Hepatocyte (in vitro differentiated cells): Measurements from ENCODE around the gene CLIC4. TPM values are rescaled to one million over a fixed set of nuclear protein-coding genes. Genes with fewer than 3 reads are reported as not detected.

Experiments
- DNase-seq: peaks from one replicate; pipeline ENCODE4 v3.0.0-alpha.2; 2016; ENCODE audit warnings: low spot score
- H2AFZ ChIP-seq: fragments of 200-600 bp; sonication (generic); 2 replicates; pipeline ENCODE4 v1.6.0; 2016; ENCODE audit warnings: antibody characterized with exemption, mild to moderate bottlenecking
- H3K27ac ChIP-seq: fragments of 200-600 bp; sonication (generic); 2 replicates; pipeline ENCODE4 v1.5.1; 2016; ENCODE audit warnings: mild to moderate bottlenecking
- H3K27me3 ChIP-seq: fragments of 200-600 bp; sonication (generic); 2 replicates; pipeline ENCODE4 v1.6.1; 2016
- H3K36me3 ChIP-seq: fragments of 200-600 bp; sonication (generic); replicated peaks from 2 replicates; pipeline ENCODE4 v1.5.1; 2016; ENCODE audit warnings: low read depth; ENCODE audit not compliant: insufficient read depth
- H3K4me1 ChIP-seq: fragments of 200-600 bp; sonication (generic); 2 replicates; pipeline ENCODE4 v1.5.1; 2016; ENCODE audit warnings: mild to moderate bottlenecking, moderate library complexity; ENCODE audit not compliant: insufficient read depth
- H3K4me2 ChIP-seq: fragments of 200-600 bp; sonication (generic); 2 replicates; pipeline ENCODE4 v1.6.0; 2016
- H3K4me3 ChIP-seq: fragments of 200-600 bp; sonication (generic); 2 replicates; pipeline ENCODE4 v1.5.1; 2016; ENCODE audit warnings: mild to moderate bottlenecking
- H3K79me2 ChIP-seq: fragments of 200-600 bp; sonication (generic); 2 replicates; pipeline ENCODE4 v1.6.0; 2017; ENCODE audit warnings: mild to moderate bottlenecking
- H3K9me2 ChIP-seq: fragments of 200-600 bp; sonication (generic); replicated peaks from 2 replicates; pipeline ENCODE4 v1.6.0; 2017; ENCODE audit warnings: mild to moderate bottlenecking; ENCODE audit not compliant: insufficient read depth
- H3K9me3 ChIP-seq: fragments of 200-600 bp; sonication (generic); 2 replicates; pipeline ENCODE4 v1.5.1; 2016; ENCODE audit warnings: low read depth, mild to moderate bottlenecking
- H4K20me1 ChIP-seq: fragments of 200-600 bp; sonication (generic); 2 replicates; pipeline ENCODE4 v1.6.0; 2016; ENCODE audit warnings: mild to moderate bottlenecking; ENCODE audit not compliant: insufficient read depth, poor library complexity, severe bottlenecking
- EZH2 ChIP-seq: fragments of 200-600 bp; sonication (generic); IDR thresholded peaks from 2 replicates; pipeline ENCODE4 v1.6.1; 2016; ENCODE audit warnings: antibody characterized with exemption, mild to moderate bottlenecking, borderline replicate concordance
- EZH2phosphoT487 ChIP-seq: fragments of 200-600 bp; sonication (generic); IDR thresholded peaks from one replicate; pipeline ENCODE4 v1.6.1; 2018; ENCODE audit warnings: antibody characterized with exemption, mild to moderate bottlenecking, low read depth, moderate library complexity; ENCODE audit not compliant: unreplicated experiment, severe bottlenecking
- WGBS: methylation state at CpG from one replicate; pipeline ENCODE4 v1.1.6; 2016; ENCODE audit warnings: low lambda C conversion rate; ENCODE audit errors: missing lambda C conversion rate; 5-methylcytosine and 5-hydroxymethylcytosine counted together
- polyA plus RNA-seq: library from polyadenylated mRNA; unstranded; fragments of >200 nt; fragmentation: Nextera tagmentation; extraction: Ambion mirVana; gene quantifications from 2 replicates; pipeline ENCODE4 v1.2.1, GENCODE V29; 2016
- total RNA-seq: library from RNA; depleted of rRNA; stranded (reverse); fragments of >200 nt; gene quantifications from 2 replicates; pipeline ENCODE4 v1.2.3, GENCODE V29; 2014
- TF ChIP-seq, protein P1 (sequence below): fragments of 200-600 bp; sonication (generic); IDR thresholded peaks from 2 replicates; pipeline ENCODE4 v1.5.1; 2016; ENCODE audit warnings: antibody characterized with exemption, mild to moderate bottlenecking; ENCODE audit not compliant: poor library complexity

Gene CLIC4
- total and polyA plus RNA-seq, 2 experiments from 2014 or later = 146 to 259 TPM

DNA sequence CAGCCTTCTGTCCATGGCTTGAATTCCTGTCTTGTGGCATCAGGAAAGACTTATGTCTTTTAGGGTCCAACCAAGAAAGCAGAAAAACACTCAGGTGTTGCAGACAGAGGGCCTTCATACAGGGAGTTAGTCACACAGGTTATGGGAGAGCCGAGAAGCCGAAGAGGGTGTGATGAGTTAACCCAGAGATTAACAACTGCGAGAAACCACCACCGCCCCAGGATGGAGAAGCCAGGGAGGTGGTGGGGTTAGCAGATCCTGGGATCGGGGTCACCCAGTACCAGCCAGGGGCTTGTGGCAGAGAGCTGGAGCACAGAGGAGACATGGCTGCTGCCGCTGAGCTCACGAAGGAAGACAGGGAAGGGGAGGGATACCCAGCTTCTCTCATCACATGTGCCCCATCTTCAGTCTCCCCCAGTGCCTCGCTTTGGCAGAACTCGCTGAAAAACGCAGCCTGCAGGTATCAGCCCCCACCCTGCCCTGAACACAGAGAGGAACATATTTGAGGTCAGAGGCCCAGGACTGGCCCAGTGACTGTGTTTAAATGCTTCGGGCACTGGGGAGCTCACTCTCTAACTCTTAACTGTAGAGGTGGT lies 126.2 kb downstream of the CLIC4 start:
- Histone ChIP-seq H3K27me3 (no peaks in the 10 kb centered on the region), H4K20me1 (no peaks in the 10 kb centered on the region), H3K4me1 (no peaks in the 10 kb centered on the region), H3K36me3 (no peaks in the 10 kb centered on the region), H3K4me2 (no peak overlapping the region), H2AFZ (no peak overlapping the region), H3K9me2 (no peaks in the 10 kb centered on the region), H3K79me2 (no peaks in the 10 kb centered on the region), H3K9me3 (no peaks in the 10 kb centered on the region), H3K4me3 (no peak overlapping the region), H3K27ac (no peak overlapping the region)
- 93% methylated on average over 11 of the region's 11 CpGs for WGBS
- no peak for DNase-seq
- TF ChIP-seq, protein P1, sequence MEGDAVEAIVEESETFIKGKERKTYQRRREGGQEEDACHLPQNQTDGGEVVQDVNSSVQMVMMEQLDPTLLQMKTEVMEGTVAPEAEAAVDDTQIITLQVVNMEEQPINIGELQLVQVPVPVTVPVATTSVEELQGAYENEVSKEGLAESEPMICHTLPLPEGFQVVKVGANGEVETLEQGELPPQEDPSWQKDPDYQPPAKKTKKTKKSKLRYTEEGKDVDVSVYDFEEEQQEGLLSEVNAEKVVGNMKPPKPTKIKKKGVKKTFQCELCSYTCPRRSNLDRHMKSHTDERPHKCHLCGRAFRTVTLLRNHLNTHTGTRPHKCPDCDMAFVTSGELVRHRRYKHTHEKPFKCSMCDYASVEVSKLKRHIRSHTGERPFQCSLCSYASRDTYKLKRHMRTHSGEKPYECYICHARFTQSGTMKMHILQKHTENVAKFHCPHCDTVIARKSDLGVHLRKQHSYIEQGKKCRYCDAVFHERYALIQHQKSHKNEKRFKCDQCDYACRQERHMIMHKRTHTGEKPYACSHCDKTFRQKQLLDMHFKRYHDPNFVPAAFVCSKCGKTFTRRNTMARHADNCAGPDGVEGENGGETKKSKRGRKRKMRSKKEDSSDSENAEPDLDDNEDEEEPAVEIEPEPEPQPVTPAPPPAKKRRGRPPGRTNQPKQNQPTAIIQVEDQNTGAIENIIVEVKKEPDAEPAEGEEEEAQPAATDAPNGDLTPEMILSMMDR = no peak
- TF ChIP-seq EZH2 (no peak), EZH2phosphoT487 (no peak)

GRCh38 chr1:24872061-24872850 lies 127.0 kb downstream of the CLIC4 start:
- Histone ChIP-seq H3K27ac (no peak overlapping the region), H3K36me3 (no peaks in the 10 kb centered on the region), H4K20me1 (no peaks in the 10 kb centered on the region), H3K79me2 (no peaks in the 10 kb centered on the region), H2AFZ (no peak overlapping the region), H3K4me2 (no peak overlapping the region), H3K9me2 (no peaks in the 10 kb centered on the region), H3K4me1 (no peaks in the 10 kb centered on the region), H3K4me3 (no peak overlapping the region), H3K9me3 (no peaks in the 10 kb centered on the region), H3K27me3 (no peaks in the 10 kb centered on the region)
- WGBS = 97% methylated on average over 19 of the region's 19 CpGs
- no peak for DNase-seq
- TF ChIP-seq EZH2phosphoT487 (no peak), EZH2 (no peak)
- TF ChIP-seq, protein P1 = no peak

DNA sequence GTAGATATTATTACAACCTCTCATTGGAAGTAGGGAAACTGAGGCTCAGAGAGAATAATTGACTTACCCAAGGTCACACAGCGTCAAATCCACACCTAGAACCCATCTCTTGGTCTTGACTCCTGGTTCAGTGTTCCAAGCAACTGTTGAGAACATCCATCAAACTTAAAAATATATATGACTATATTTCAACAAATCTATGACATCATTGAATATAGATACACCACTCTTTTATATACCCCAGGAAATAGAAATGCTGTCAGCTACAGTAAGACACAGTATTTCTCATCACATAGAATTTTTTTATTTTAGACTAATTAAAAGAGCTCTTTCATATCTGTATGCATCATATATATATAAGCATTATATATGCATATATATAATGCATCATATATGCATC lies 127.9 kb downstream of the CLIC4 start:
- Histone ChIP-seq H3K4me2 (no peak overlapping the region), H3K27ac (no peak overlapping the region)
- no peak for DNase-seq

More for the DNA sequence above, 127.9 kb downstream of the CLIC4 start:
- H3K79me2 ChIP-seq = no peaks in the 10 kb centered on the region
- TF ChIP-seq EZH2 (no peak), EZH2phosphoT487 (no peak)
- TF ChIP-seq, protein P1 = no peak
- no peak overlapping the region for H3K4me3 ChIP-seq
- no peaks in the 10 kb centered on the region for H3K9me3 ChIP-seq
- 83% methylated on average over 1 of the region's 1 CpG for WGBS
- no peaks in the 10 kb centered on the region for H3K36me3 ChIP-seq
- H3K27me3 ChIP-seq = no peaks in the 10 kb centered on the region
- H3K4me1 ChIP-seq = no peaks in the 10 kb centered on the region
- no peaks in the 10 kb centered on the region for H4K20me1 ChIP-seq
- H2AFZ ChIP-seq = no peak overlapping the region
- H3K9me2 ChIP-seq = no peaks in the 10 kb centered on the region
